ENCODE data around the gene XDH.

- no peak for TF ChIP-seq CTCF (IDR thresholded peaks at IDR 0.05)
- TF ChIP-seq POLR2A (IDR thresholded peaks at IDR 0.05), result no peak
Measured at GRCh38 chr2:31457651-31458050, 43.1 kb upstream of the XDH start.

Data from esophagus squamous epithelium (tissue), 4 donors.